GM23338 (cell line): ENCODE measurements around the gene PPP4R1.

Experiments
- CREB1 ChIP-seq: fragments of 250-450 bp; sonication (Bioruptor Pico); IDR thresholded peaks from 2 replicates; pipeline ENCODE4 v1.5.0; 2020; ENCODE audit warnings: low read depth, mild to moderate bottlenecking, moderate library complexity
- CTCF ChIP-seq, 2 experiments: fragments of 200-600 bp in 1 of 2; sonication (generic) in 1 of 2; conservative IDR thresholded peaks; 2 replicates each; pipeline versions ENCODE4 v1.5.1 to v1.6.1; 2016 to 2017; ENCODE audit warnings: antibody characterized with exemption in 2 of 2, low read depth in 2 of 2, mild to moderate bottlenecking in 2 of 2, moderate library complexity in 1 of 2
- ETS1 ChIP-seq: IDR thresholded peaks from 2 replicates; pipeline ENCODE4 v1.6.1; 2016; ENCODE audit warnings: antibody characterized with exemption
- EZH2 ChIP-seq: fragments of 200-600 bp; sonication (generic); IDR thresholded peaks from one replicate; pipeline ENCODE4 v1.8.0; 2017; ENCODE audit warnings: antibody characterized with exemption, mild to moderate bottlenecking, low read depth; ENCODE audit not compliant: unreplicated experiment
- POLR2AphosphoS5 ChIP-seq: IDR thresholded peaks from 2 replicates; pipeline ENCODE4 v1.6.1; 2016; ENCODE audit warnings: antibody characterized with exemption, low read depth
- REST ChIP-seq: IDR thresholded peaks from one replicate; pipeline ENCODE4 v1.6.1; 2018; ENCODE audit warnings: antibody characterized with exemption; ENCODE audit not compliant: unreplicated experiment
- STAT1 ChIP-seq: IDR thresholded peaks from one replicate; pipeline ENCODE4 v1.6.1; 2016; ENCODE audit warnings: antibody characterized with exemption; ENCODE audit not compliant: unreplicated experiment

GRCh38 chr18:9596226-9596625 lies 18.1 kb downstream of the PPP4R1 start:
- TF ChIP-seq CTCF (conservative IDR thresholded peaks at IDR 0.05; ENCODE audit: low read depth in 2 of 2) = no peak
- no peak for TF ChIP-seq POLR2AphosphoS5
- no peak for TF ChIP-seq REST
- TF ChIP-seq EZH2 = no peak
- TF ChIP-seq STAT1 = no peak
- TF ChIP-seq CREB1 (CRISPR knock-in tag) = no peak
- TF ChIP-seq ETS1 = no peak
